H9 (cell line): ENCODE data around the gene MALRD1. TPM values are rescaled to one million over a fixed set of nuclear protein-coding genes. Genes with fewer than 3 reads are reported as not detected.

Source experiments
- DNase-seq: peaks from one replicate; pipeline ENCODE4 v3.0.0-alpha.2; 2017
- H2AFZ ChIP-seq: one replicate; pipeline ENCODE4 v1.6.1; 2013; ENCODE audit warnings: mild to moderate bottlenecking, low read length, control low read depth, moderate library complexity
- H2AK5ac ChIP-seq: 2 replicates; pipeline ENCODE4 v1.6.1; 2013; ENCODE audit warnings: low read length, control low read depth, mixed read lengths; ENCODE audit not compliant: insufficient read length
- H2BK120ac ChIP-seq: one replicate; pipeline ENCODE4 v1.6.1; 2013; ENCODE audit warnings: low read depth, mild to moderate bottlenecking, low read length, control low read depth, inconsistent platforms; ENCODE audit not compliant: poor library complexity, severe bottlenecking
- H2BK12ac ChIP-seq: 2 replicates; pipeline ENCODE4 v1.6.1; 2013; ENCODE audit warnings: low read length, control low read depth, mixed read lengths, low read depth; ENCODE audit not compliant: insufficient read length
- H2BK15ac ChIP-seq: 2 replicates; pipeline ENCODE4 v1.6.1; 2013; ENCODE audit warnings: low read depth, low read length, control low read depth
- H2BK20ac ChIP-seq: one replicate; pipeline ENCODE4 v1.6.1; 2013; ENCODE audit warnings: low read depth, mild to moderate bottlenecking, low read length, control low read depth, inconsistent platforms; ENCODE audit not compliant: poor library complexity, severe bottlenecking
- H2BK5ac ChIP-seq: 2 replicates; pipeline ENCODE4 v1.6.1; 2013; ENCODE audit warnings: low read length, control low read depth, mixed read lengths; ENCODE audit not compliant: insufficient read length
- H3K14ac ChIP-seq: 2 replicates; pipeline ENCODE4 v1.6.1; 2013; ENCODE audit warnings: low read length, control low read depth; ENCODE audit not compliant: insufficient read depth
- H3K18ac ChIP-seq: 2 replicates; pipeline ENCODE4 v1.6.1; 2013; ENCODE audit warnings: low read depth, mild to moderate bottlenecking, mixed read lengths, low read length, control low read depth; ENCODE audit not compliant: insufficient read length
- H3K23ac ChIP-seq: 2 replicates; pipeline ENCODE4 v1.6.1; 2013; ENCODE audit warnings: low read length, control low read depth, mixed read lengths, low read depth; ENCODE audit not compliant: insufficient read length
- H3K23me2 ChIP-seq: 2 replicates; pipeline ENCODE4 v1.6.1; 2013; ENCODE audit warnings: low read depth, mild to moderate bottlenecking, mixed read lengths, low read length, control low read depth; ENCODE audit not compliant: insufficient read length, poor library complexity, severe bottlenecking
- H3K27ac ChIP-seq: 2 replicates; pipeline ENCODE4 v1.5.1; 2013; ENCODE audit warnings: low read length, control low read depth, mixed read lengths, low read depth; ENCODE audit not compliant: insufficient read length
- H3K27me3 ChIP-seq: 2 replicates; pipeline ENCODE4 v1.6.1; 2013; ENCODE audit warnings: low read length, control low read depth, inconsistent platforms; ENCODE audit not compliant: insufficient read depth
- H3K4ac ChIP-seq: 2 replicates; pipeline ENCODE4 v1.6.1; 2013; ENCODE audit warnings: low read depth, mild to moderate bottlenecking, control low read depth, inconsistent platforms, low read length, moderate library complexity
- H3K4me1 ChIP-seq: 2 replicates; pipeline ENCODE4 v1.6.1; 2013; ENCODE audit warnings: low read length, control low read depth, inconsistent platforms; ENCODE audit not compliant: insufficient read depth
- H3K4me2 ChIP-seq: 2 replicates; pipeline ENCODE4 v1.6.1; 2013; ENCODE audit warnings: low read length, control low read depth, mixed read lengths; ENCODE audit not compliant: insufficient read length, insufficient read depth
- H3K56ac ChIP-seq: 2 replicates; pipeline ENCODE4 v1.6.1; 2013; ENCODE audit warnings: low read depth, mild to moderate bottlenecking, mixed read lengths, low read length, control low read depth; ENCODE audit not compliant: insufficient read length
- H3K79me1 ChIP-seq: 2 replicates; pipeline ENCODE4 v1.6.1; 2013; ENCODE audit warnings: low read depth, mild to moderate bottlenecking, moderate library complexity, low read length, control low read depth, inconsistent platforms; ENCODE audit not compliant: insufficient read depth, poor library complexity, severe bottlenecking
- H3K79me2 ChIP-seq: 2 replicates; pipeline ENCODE4 v1.6.1; 2013; ENCODE audit warnings: low read length, control low read depth, inconsistent platforms; ENCODE audit not compliant: insufficient read depth
- H3K9ac ChIP-seq: 2 replicates; pipeline ENCODE4 v1.6.1; 2013; ENCODE audit warnings: low read length, control low read depth, mixed read lengths; ENCODE audit not compliant: insufficient read length; ENCODE audit errors: extremely low read depth
- H3K9me3 ChIP-seq: one replicate; pipeline ENCODE4 v1.6.1; 2013; ENCODE audit warnings: low read depth, low read length, inconsistent platforms; ENCODE audit not compliant: control insufficient read depth
- H3T11ph ChIP-seq: one replicate; pipeline ENCODE4 v1.6.1; 2013; ENCODE audit warnings: mild to moderate bottlenecking, low read length, control low read depth, inconsistent platforms
- H4K20me1 ChIP-seq: one replicate; pipeline ENCODE4 v1.6.1; 2013; ENCODE audit not compliant: control insufficient read depth, insufficient read length, insufficient read depth
- H4K5ac ChIP-seq: 2 replicates; pipeline ENCODE4 v1.6.1; 2013; ENCODE audit warnings: low read depth, mild to moderate bottlenecking, mixed read lengths, low read length, control low read depth; ENCODE audit not compliant: insufficient read length
- H4K8ac ChIP-seq: replicated peaks from 2 replicates; pipeline ENCODE4 v1.6.1; 2013; ENCODE audit warnings: low read length, control low read depth, mixed read lengths, low read depth; ENCODE audit not compliant: insufficient read length
- H4K91ac ChIP-seq: 2 replicates; pipeline ENCODE4 v1.6.1; 2013; ENCODE audit warnings: low read depth, mild to moderate bottlenecking, moderate library complexity, mixed read lengths, low read length, control low read depth; ENCODE audit not compliant: insufficient read length
- H3K27ac Mint-ChIP-seq, 3 experiments: 2 replicates in 2 of 3; 3 replicates in 1 of 3; pipeline ENCODE4 v1.8.0; 2020 to 2021; ENCODE audit warnings: mixed read lengths in 3 of 3, mild to moderate bottlenecking in 1 of 3, moderate library complexity in 1 of 3
- H3K27me3 Mint-ChIP-seq: 2 replicates; pipeline ENCODE4 v1.8.0; 2021; ENCODE audit warnings: low read depth, mild to moderate bottlenecking, moderate library complexity, mixed read lengths
- H3K36me3 Mint-ChIP-seq, 3 experiments: 2 replicates in 2 of 3; 3 replicates in 1 of 3; pipeline ENCODE4 v1.8.0; 2020 to 2021; ENCODE audit warnings: low read depth in 3 of 3, mixed read lengths in 3 of 3; ENCODE audit not compliant: insufficient read depth in 1 of 3
- H3K4me1 Mint-ChIP-seq, 2 experiments: 2 replicates each; pipeline ENCODE4 v1.8.0; 2020; ENCODE audit warnings: mixed read lengths in 2 of 2
- H3K4me3 Mint-ChIP-seq, 2 experiments: 2 replicates in 1 of 2; 3 replicates in 1 of 2; pipeline ENCODE4 v1.8.0; 2020 to 2021; ENCODE audit warnings: mild to moderate bottlenecking in 2 of 2, mixed read lengths in 2 of 2, moderate library complexity in 1 of 2
- H3K9me3 Mint-ChIP-seq, 2 experiments: 2 replicates in 1 of 2; 3 replicates in 1 of 2; pipeline ENCODE4 v1.8.0; 2020; ENCODE audit warnings: mild to moderate bottlenecking in 2 of 2, mixed read lengths in 2 of 2, moderate library complexity in 1 of 2
- WGBS: extraction: QIAGEN DNeasy Blood & Tissue Kit; methylation state at CpG from one replicate; pipeline ENCODE4 v1.1.7; 2013; ENCODE audit warnings: missing lambda C conversion rate, low lambda C conversion rate, mixed read lengths; ENCODE audit not compliant: insufficient read length; ENCODE audit errors: extremely low coverage; 5-methylcytosine and 5-hydroxymethylcytosine counted together
- total RNA-seq: library from RNA; stranded (reverse); gene quantifications from 2 replicates; pipeline ENCODE4 v1.2.1, GENCODE V29; 2021
- TF ChIP-seq, protein P1 (sequence below): fragments of 200-600 bp; sonication (generic); conservative IDR thresholded peaks from 3 replicates; pipeline ENCODE4 v1.8.0; 2021; ENCODE audit warnings: antibody characterized with exemption, mild to moderate bottlenecking

Gene MALRD1
- total RNA-seq, 1 experiment from 2014 or later = 0.20 TPM

- H4K20me1 ChIP-seq = no peaks in the 10 kb centered on the region
- no peaks in the 10 kb centered on the region for H3K9me3 ChIP-seq
- no peaks in the 10 kb centered on the region for H3K4me1 Mint-ChIP-seq
- H4K8ac ChIP-seq = no peak overlapping the region
- no peaks in the 10 kb centered on the region for H3K27me3 Mint-ChIP-seq
- H2BK15ac ChIP-seq = no peak overlapping the region
- H3K23ac ChIP-seq = no peak overlapping the region
- H3K23me2 ChIP-seq = no peaks in the 10 kb centered on the region
- H3K18ac ChIP-seq = no peak overlapping the region
- no peaks in the 10 kb centered on the region for H3K79me2 ChIP-seq
- no peaks in the 10 kb centered on the region for H3K27me3 ChIP-seq
- no peak for DNase-seq
- H2AFZ ChIP-seq = no peak overlapping the region
- TF ChIP-seq, protein P1, sequence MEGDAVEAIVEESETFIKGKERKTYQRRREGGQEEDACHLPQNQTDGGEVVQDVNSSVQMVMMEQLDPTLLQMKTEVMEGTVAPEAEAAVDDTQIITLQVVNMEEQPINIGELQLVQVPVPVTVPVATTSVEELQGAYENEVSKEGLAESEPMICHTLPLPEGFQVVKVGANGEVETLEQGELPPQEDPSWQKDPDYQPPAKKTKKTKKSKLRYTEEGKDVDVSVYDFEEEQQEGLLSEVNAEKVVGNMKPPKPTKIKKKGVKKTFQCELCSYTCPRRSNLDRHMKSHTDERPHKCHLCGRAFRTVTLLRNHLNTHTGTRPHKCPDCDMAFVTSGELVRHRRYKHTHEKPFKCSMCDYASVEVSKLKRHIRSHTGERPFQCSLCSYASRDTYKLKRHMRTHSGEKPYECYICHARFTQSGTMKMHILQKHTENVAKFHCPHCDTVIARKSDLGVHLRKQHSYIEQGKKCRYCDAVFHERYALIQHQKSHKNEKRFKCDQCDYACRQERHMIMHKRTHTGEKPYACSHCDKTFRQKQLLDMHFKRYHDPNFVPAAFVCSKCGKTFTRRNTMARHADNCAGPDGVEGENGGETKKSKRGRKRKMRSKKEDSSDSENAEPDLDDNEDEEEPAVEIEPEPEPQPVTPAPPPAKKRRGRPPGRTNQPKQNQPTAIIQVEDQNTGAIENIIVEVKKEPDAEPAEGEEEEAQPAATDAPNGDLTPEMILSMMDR = no peak
- H3K9ac ChIP-seq = no peak overlapping the region
- no CpG with 5 or more reads among the region's 5 CpGs for WGBS
- H2AK5ac ChIP-seq = no peak overlapping the region
- H3K36me3 Mint-ChIP-seq = no peaks in the 10 kb centered on the region
- no peaks in the 10 kb centered on the region for H3K4me1 ChIP-seq
- H3K27ac ChIP-seq = no peak overlapping the region
- H3K4me2 ChIP-seq = no peak overlapping the region
- no peak overlapping the region for H2BK120ac ChIP-seq
- H3K27ac Mint-ChIP-seq = no peak overlapping the region
- no peaks in the 10 kb centered on the region for H3K9me3 Mint-ChIP-seq
- H3K79me1 ChIP-seq = no peaks in the 10 kb centered on the region
- H3K4me3 Mint-ChIP-seq = no peak overlapping the region
- H2BK12ac ChIP-seq = no peak overlapping the region
- no peak overlapping the region for H3K14ac ChIP-seq
- no peak overlapping the region for H4K5ac ChIP-seq
- no peak overlapping the region for H2BK20ac ChIP-seq
- H3T11ph ChIP-seq = no peak overlapping the region
- no peak overlapping the region for H4K91ac ChIP-seq
- H3K4ac ChIP-seq = no peak overlapping the region
- no peak overlapping the region for H3K56ac ChIP-seq
- H2BK5ac ChIP-seq = no peak overlapping the region
Measured at GRCh38 chr10:19310066-19310465, 261.5 kb downstream of the MALRD1 start.
